Right renal pelvis (tissue), 4 donors: ENCODE measurements around the gene SNX11. TPM values are rescaled to one million over a fixed set of nuclear protein-coding genes. Genes with fewer than 3 reads are reported as not detected.

ENCODE experiments used
- DNase-seq, 4 donors: peaks; one replicate each; pipeline ENCODE4 v3.0.0-alpha.2; 2013; ENCODE audit warnings: low read depth in 4 of 4, low spot score in 3 of 4, missing footprints in 1 of 4
- polyA plus RNA-seq, 4 donors: library from polyadenylated mRNA; unstranded; fragments of 120-200 nt; gene quantifications; one replicate each; pipeline ENCODE4 v1.2.1, GENCODE V29; 2013; ENCODE audit not compliant: insufficient read length in 4 of 4

Gene SNX11
- polyA plus RNA-seq, 4 donors, result 16.9 to 20.1 (median 18.0) TPM

GRCh38 chr17:48155889-48156611, 48.5 kb downstream of the SNX11 start:
- DNase-seq, result no peak

GRCh38 chr17:48159232-48159631, 51.7 kb downstream of the SNX11 start:
- no peak for DNase-seq

- DNase-seq, result no peak
Measured at GRCh38 chr17:48160177-48161081, 52.9 kb downstream of the SNX11 start.

GRCh38 chr17:48161127-48161905, 53.8 kb downstream of the SNX11 start:
- DNase-seq, result no peak

GRCh38 chr17:48162306-48162934, 54.9 kb downstream of the SNX11 start:
- DNase-seq, result no peak

- no peak for DNase-seq
Measured at GRCh38 chr17:48162946-48163506, 55.5 kb downstream of the SNX11 start.

- no peak for DNase-seq
Measured at GRCh38 chr17:48163809-48164208, 56.2 kb downstream of the SNX11 start.

GRCh38 chr17:48169926-48170325, 62.4 kb downstream of the SNX11 start:
- DNase-seq, result no peak

Other genes starting within 250 kb of the SNX11 start
- gene SP2, start 211.5 kb upstream of the SNX11 start, polyA plus RNA-seq, result 10 to 100 TPM; 24.3 to 25.7 (median 25.4) TPM
- 10 to 100 TPM; 21.1 to 22.6 (median 22.2) TPM for gene PNPO, start 166.2 kb upstream of the SNX11 start, polyA plus RNA-seq
- gene PRR15L, start 149.9 kb upstream of the SNX11 start, polyA plus RNA-seq, result 10 to 100 TPM; 17.4 to 23.6 (median 22.0) TPM
- 100 to 1,000 TPM; 118 to 153 (median 147) TPM for gene CDK5RAP3, start 136.7 kb upstream of the SNX11 start, polyA plus RNA-seq
- 10 to 100 TPM; 19.5 to 24.2 (median 19.5) TPM for gene COPZ2, start 70.0 kb upstream of the SNX11 start, polyA plus RNA-seq
- gene NFE2L1, start 59.4 kb upstream of the SNX11 start, polyA plus RNA-seq, result 100 to 1,000 TPM; 219 to 302 (median 264) TPM
- 100 to 1,000 TPM; 180 to 203 (median 189) TPM for gene CBX1, start 6.3 kb upstream of the SNX11 start, polyA plus RNA-seq